Hepatic stellate cell (primary cell): ENCODE results near the gene DNASE1L1.

Source experiments
- DNase-seq: peaks from one replicate; pipeline ENCODE4 v3.0.0; 2011; ENCODE audit warnings: low spot score

Gene DNASE1L1

GRCh38 chrX:154409222-154409871, at the start of gene DNASE1L1:
Gene DNASE1L1, minus strand, starts transcription at chrX:154409254. Its CDS starts 3,686 bp downstream, at chrX:154405568.
- DNase-seq = no peak

- DNase-seq = peak; percentile 72
These were observed 49.3 kb upstream of the DNASE1L1 start, which contains the start of gene PLXNA3 for GRCh38 chrX:154458116-154458953. Gene PLXNA3, plus strand, starts transcription at chrX:154458281. Its CDS starts 1,903 bp downstream, at chrX:154460184.

GRCh38 chrX:154457491-154458115, 48.5 kb upstream of the DNASE1L1 start:
- peak; percentile 50 for DNase-seq

- no peak for DNase-seq
These were observed 43.8 kb upstream of the DNASE1L1 start for GRCh38 chrX:154452823-154453222.

- no peak for DNase-seq
These were observed 41.3 kb upstream of the DNASE1L1 start for GRCh38 chrX:154450312-154450711.

GRCh38 chrX:154449618-154450017, 40.6 kb upstream of the DNASE1L1 start:
- no peak for DNase-seq

- DNase-seq = no peak
These were observed 39.4 kb upstream of the DNASE1L1 start for GRCh38 chrX:154448484-154448883.

- DNase-seq = no peak
These were observed 37.4 kb upstream of the DNASE1L1 start for GRCh38 chrX:154446430-154446829.

- no peak for DNase-seq
These were observed 36.7 kb upstream of the DNASE1L1 start for GRCh38 chrX:154445776-154446175.

- no peak for DNase-seq
These were observed 35.7 kb upstream of the DNASE1L1 start for GRCh38 chrX:154444755-154445246.

- DNase-seq = peak; percentile 86
These were observed 35.1 kb upstream of the DNASE1L1 start, which contains the start of gene FAM50A for GRCh38 chrX:154443992-154444754. Gene FAM50A, plus strand, starts transcription at chrX:154444141. Its CDS starts 95 bp downstream, at chrX:154444236.

- peak; percentile 27 for DNase-seq
These were observed 34.4 kb upstream of the DNASE1L1 start for GRCh38 chrX:154443479-154443910.

- DNase-seq = no peak
These were observed 33.1 kb upstream of the DNASE1L1 start for GRCh38 chrX:154441984-154442707.

- no peak for DNase-seq
These were observed 32.5 kb upstream of the DNASE1L1 start for GRCh38 chrX:154441564-154441963.

GRCh38 chrX:154440623-154441357, 31.7 kb upstream of the DNASE1L1 start:
- no peak for DNase-seq

GRCh38 chrX:154439841-154440240, 30.8 kb upstream of the DNASE1L1 start:
- DNase-seq = no peak

GRCh38 chrX:154437971-154438893, 29.2 kb upstream of the DNASE1L1 start:
- no peak for DNase-seq

- DNase-seq = peak; percentile 73
These were observed 28.1 kb upstream of the DNASE1L1 start, which contains the start of gene GDI1 for GRCh38 chrX:154436983-154437752. Gene GDI1, plus strand, starts transcription at chrX:154437154. Its CDS starts 101 bp downstream, at chrX:154437255.
